Measurements from ENCODE around the gene PCARE. TPM values are rescaled to one million over a fixed set of nuclear protein-coding genes. Genes with fewer than 3 reads are reported as not detected.

PCARE gene
- total and polyA plus RNA-seq, 4 experiments from 2014 or later = not detected

DNA sequence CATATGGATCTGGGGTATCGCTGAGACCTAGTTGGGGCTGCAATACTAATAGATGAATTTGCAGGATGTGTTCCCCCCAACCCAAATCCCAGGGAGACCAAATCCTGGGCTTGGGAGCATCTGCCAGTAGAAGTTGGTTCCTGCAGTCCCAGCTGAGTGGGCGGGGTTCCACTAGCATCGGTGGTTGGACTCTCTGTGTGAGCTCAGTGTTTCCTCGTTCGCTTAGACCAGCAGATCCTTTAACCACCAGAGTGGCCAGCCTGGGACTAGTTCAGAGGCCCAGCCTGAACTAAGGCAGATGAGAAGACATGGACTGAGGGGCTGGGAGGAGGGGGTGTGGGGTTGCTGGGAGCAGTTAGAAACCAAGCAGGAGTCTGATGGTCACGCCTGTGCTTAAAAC is 40.7 kb downstream of the PCARE start:
- Mint-ChIP-seq H3K27me3 (no peaks in the 10 kb centered on the region), H3K4me1 (peaks cover 10 to 37% (median 15%) of the 10 kb centered on the region in 4 donors), H3K36me3 (no peaks in the 10 kb centered on the region), H3K27ac (peak overlapping the region in 2 of 7 donors; percentile 23 to 30), H3K9me3 (no peaks in the 10 kb centered on the region), H3K4me3 (no peak overlapping the region)
- Histone ChIP-seq H3K27ac (ENCODE audit: low read depth, low read length) (no peak overlapping the region), H3K4me1 (ENCODE audit: insufficient read depth, low read length) (peaks cover 13% of the 10 kb centered on the region), H3K4me3 (ENCODE audit: low read length in 2 of 2) (no peak overlapping the region), H3K36me3 (ENCODE audit: insufficient read depth, low read length) (no peaks in the 10 kb centered on the region), H3K27me3 (ENCODE audit: insufficient read depth, low read length) (no peaks in the 10 kb centered on the region), H3K9me3 (ENCODE audit: control insufficient read depth in 1 of 2, low read length in 2 of 2) (no peaks in the 10 kb centered on the region)
- intact Hi-C loops (cut with micrococcal nuclease) = no loop called here
- ChIA-PET POLR2A (ENCODE audit: partially characterized antibody) (no interaction called here), CTCF (ENCODE audit: partially characterized antibody) (interaction anchor here (0.8 kb wide), 2 partner anchors 9 to 21 kb away, joined by 3 to 5 read pairs; no protein-coding TSS in a partner anchor)
- DNase-seq = no peak

DNA sequence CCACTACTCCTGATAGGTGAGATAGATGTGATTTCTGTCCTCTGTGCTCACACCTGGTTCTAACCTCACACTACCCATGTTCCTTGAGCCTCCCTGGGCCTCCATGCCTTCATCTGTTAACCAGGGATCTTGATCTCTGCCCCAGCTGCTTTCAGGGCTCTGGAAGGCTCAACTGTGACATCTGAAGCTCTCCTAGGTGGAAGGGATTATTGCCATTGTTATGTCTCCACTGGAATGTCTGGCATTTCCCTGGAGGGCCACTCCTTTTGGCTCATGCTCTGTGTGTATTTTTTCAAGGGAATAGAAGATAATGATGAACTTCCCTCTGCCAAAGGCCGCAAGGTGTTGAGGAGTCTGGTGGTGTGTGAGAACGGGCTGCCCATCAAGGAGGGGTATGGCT is 41.2 kb downstream of the PCARE start:
- Mint-ChIP-seq H3K27ac (peak overlapping the region in 4 of 7 donors; percentile 23 to 61 (median 50)), H3K4me1 (peaks cover 10 to 37% (median 15%) of the 10 kb centered on the region in 4 donors), H3K9me3 (no peaks in the 10 kb centered on the region), H3K36me3 (no peaks in the 10 kb centered on the region), H3K27me3 (no peaks in the 10 kb centered on the region), H3K4me3 (no peak overlapping the region)
- H3K27ac ChIP-seq (ENCODE audit: low read depth, low read length) = no peak overlapping the region
- H3K36me3 ChIP-seq (ENCODE audit: insufficient read depth, low read length) = no peaks in the 10 kb centered on the region
- POLR2A ChIA-PET (ENCODE audit: partially characterized antibody) = no interaction called here
- CTCF ChIA-PET (ENCODE audit: partially characterized antibody) = no interaction called here
- H3K4me1 ChIP-seq (ENCODE audit: insufficient read depth, low read length) = peaks cover 13% of the 10 kb centered on the region
- intact Hi-C loops (cut with micrococcal nuclease) = no loop called here
- H3K4me3 ChIP-seq (ENCODE audit: low read length in 2 of 2) = no peak overlapping the region
- H3K27me3 ChIP-seq (ENCODE audit: insufficient read depth, low read length) = no peaks in the 10 kb centered on the region
- H3K9me3 ChIP-seq (ENCODE audit: control insufficient read depth in 1 of 2, low read length in 2 of 2) = no peaks in the 10 kb centered on the region
- no peak for DNase-seq

DNA sequence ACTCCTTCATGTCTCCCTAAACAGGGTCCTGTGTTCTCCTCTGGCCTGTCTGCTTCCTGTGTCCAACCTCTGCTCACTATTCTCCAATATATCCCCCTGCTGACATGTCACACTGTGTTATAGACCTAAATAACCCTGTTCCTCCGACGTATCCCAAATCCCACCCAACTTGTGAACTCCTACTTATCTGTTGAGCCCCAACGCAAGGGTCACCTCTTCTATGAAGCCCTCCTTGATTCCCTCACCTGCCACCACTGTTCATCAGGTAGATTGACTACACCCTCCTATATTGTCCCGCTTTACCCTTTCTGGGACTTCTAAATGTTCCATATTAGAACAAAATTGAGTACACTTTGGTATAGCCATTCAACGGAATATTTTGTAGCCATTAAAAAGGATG is 42.1 kb downstream of the PCARE start:
- intact Hi-C loops (cut with micrococcal nuclease) = no loop called here
- DNase-seq = no peak
- Histone ChIP-seq H3K9me3 (ENCODE audit: control insufficient read depth in 1 of 2, low read length in 2 of 2) (no peaks in the 10 kb centered on the region), H3K27me3 (ENCODE audit: insufficient read depth, low read length) (no peaks in the 10 kb centered on the region), H3K4me3 (ENCODE audit: low read length in 2 of 2) (no peak overlapping the region), H3K36me3 (ENCODE audit: insufficient read depth, low read length) (no peaks in the 10 kb centered on the region), H3K4me1 (ENCODE audit: insufficient read depth, low read length) (peaks cover 13% of the 10 kb centered on the region), H3K27ac (ENCODE audit: low read depth, low read length) (no peak overlapping the region)
- peaks cover 10 to 37% (median 15%) of the 10 kb centered on the region in 4 donors for H3K4me1 Mint-ChIP-seq
- CTCF ChIA-PET (ENCODE audit: partially characterized antibody) = no interaction called here
- peaks cover 0 to 1% of the 10 kb centered on the region in 2 donors for H3K36me3 Mint-ChIP-seq
- POLR2A ChIA-PET (ENCODE audit: partially characterized antibody) = interaction anchor here (0.8 kb wide), 1 partner anchor 21 kb away, joined by 3 read pairs; no protein-coding TSS in a partner anchor
- H3K27ac Mint-ChIP-seq = peak overlapping the region in 1 of 7 donors; percentile 61
- no peaks in the 10 kb centered on the region for H3K9me3 Mint-ChIP-seq
- no peaks in the 10 kb centered on the region for H3K27me3 Mint-ChIP-seq
- H3K4me3 Mint-ChIP-seq = no peak overlapping the region

DNA sequence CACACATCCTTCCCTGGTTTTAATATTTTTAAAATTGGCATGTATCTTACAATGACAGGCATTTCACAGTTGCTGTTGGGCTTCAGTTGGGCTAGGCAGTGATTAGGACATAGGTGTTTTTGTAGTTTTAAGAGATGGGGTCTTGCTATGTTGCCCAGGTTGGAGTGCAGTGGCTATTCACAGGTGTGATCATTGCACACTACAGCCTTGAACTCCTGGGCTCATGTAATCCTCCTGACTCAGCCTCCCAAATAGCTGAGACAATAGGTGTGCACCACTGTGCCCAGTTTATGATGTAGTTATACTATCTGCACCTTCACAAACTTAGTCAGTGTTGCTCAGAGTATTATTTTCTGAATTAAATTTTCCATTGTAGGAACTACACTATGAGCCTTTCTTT is 43.3 kb downstream of the PCARE start:
- Histone ChIP-seq H3K9me3 (ENCODE audit: control insufficient read depth in 1 of 2, low read length in 2 of 2) (no peaks in the 10 kb centered on the region), H3K27me3 (ENCODE audit: insufficient read depth, low read length) (no peaks in the 10 kb centered on the region), H3K27ac (ENCODE audit: low read depth, low read length) (no peak overlapping the region), H3K4me3 (ENCODE audit: low read length in 2 of 2) (no peak overlapping the region), H3K36me3 (ENCODE audit: insufficient read depth, low read length) (no peaks in the 10 kb centered on the region), H3K4me1 (ENCODE audit: insufficient read depth, low read length) (peaks cover 13% of the 10 kb centered on the region)
- H3K4me3 Mint-ChIP-seq = no peak overlapping the region
- H3K27ac Mint-ChIP-seq = no peak overlapping the region
- peaks cover 0 to 4% of the 10 kb centered on the region in 2 donors for H3K36me3 Mint-ChIP-seq
- ChIA-PET CTCF (ENCODE audit: partially characterized antibody) (interaction anchor here (0.8 kb wide), 1 partner anchor 16 kb away, joined by 3 read pairs; no protein-coding TSS in a partner anchor), POLR2A (ENCODE audit: partially characterized antibody) (no interaction called here)
- H3K27me3 Mint-ChIP-seq = no peaks in the 10 kb centered on the region
- DNase-seq = no peak
- intact Hi-C loops (cut with micrococcal nuclease) = no loop called here
- no peaks in the 10 kb centered on the region for H3K9me3 Mint-ChIP-seq
- H3K4me1 Mint-ChIP-seq = peaks cover 10 to 31% (median 15%) of the 10 kb centered on the region in 4 donors

DNA sequence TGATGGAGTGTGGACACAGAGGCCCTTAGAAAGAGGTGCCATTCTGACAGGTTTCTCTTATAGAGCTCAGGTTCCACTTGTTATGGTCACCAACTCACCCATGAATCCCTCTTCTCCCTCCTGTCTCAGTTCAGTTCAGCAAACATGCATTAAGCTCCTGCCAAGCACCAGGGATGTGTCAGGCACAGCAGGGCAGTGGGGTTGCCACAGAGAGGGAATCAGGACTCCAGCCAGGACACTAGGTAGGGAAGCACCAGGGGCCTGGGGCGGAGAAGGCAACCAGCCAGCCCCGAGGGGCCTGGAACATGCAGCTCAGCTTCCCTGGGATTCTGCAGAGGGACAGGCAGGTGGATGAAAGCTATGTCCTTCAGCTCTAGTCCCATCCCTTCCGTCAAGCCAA is 48.6 kb downstream of the PCARE start:
- no peak overlapping the region for H3K4me3 ChIP-seq (ENCODE audit: low read length in 2 of 2)
- intact Hi-C loops (cut with micrococcal nuclease) = no loop called here
- POLR2A ChIA-PET (ENCODE audit: partially characterized antibody) = interaction anchor here (1.5 to 2.3 kb wide), 2 partner anchors 14 to 91 kb away, joined by 5 read pairs; no protein-coding TSS in a partner anchor
- Mint-ChIP-seq H3K36me3 (peaks cover 2 to 4% of the 10 kb centered on the region in 2 donors), H3K27ac (peak overlapping the region in 1 of 7 donors; percentile 63), H3K4me3 (no peak overlapping the region), H3K4me1 (peaks cover 0 to 7% (median 2%) of the 10 kb centered on the region in 4 donors), H3K27me3 (no peaks in the 10 kb centered on the region), H3K9me3 (no peaks in the 10 kb centered on the region)
- no peak for DNase-seq
- H3K4me1 ChIP-seq (ENCODE audit: insufficient read depth, low read length) = no peaks in the 10 kb centered on the region
- H3K27me3 ChIP-seq (ENCODE audit: insufficient read depth, low read length) = no peaks in the 10 kb centered on the region
- CTCF ChIA-PET (ENCODE audit: partially characterized antibody) = interaction anchor here (2.7 kb wide), 1 partner anchor 10 kb away, joined by 14 read pairs; no protein-coding TSS in a partner anchor
- no peaks in the 10 kb centered on the region for H3K9me3 ChIP-seq (ENCODE audit: control insufficient read depth in 1 of 2, low read length in 2 of 2)
- no peak overlapping the region for H3K27ac ChIP-seq (ENCODE audit: low read depth, low read length)
- no peaks in the 10 kb centered on the region for H3K36me3 ChIP-seq (ENCODE audit: insufficient read depth, low read length)

DNA sequence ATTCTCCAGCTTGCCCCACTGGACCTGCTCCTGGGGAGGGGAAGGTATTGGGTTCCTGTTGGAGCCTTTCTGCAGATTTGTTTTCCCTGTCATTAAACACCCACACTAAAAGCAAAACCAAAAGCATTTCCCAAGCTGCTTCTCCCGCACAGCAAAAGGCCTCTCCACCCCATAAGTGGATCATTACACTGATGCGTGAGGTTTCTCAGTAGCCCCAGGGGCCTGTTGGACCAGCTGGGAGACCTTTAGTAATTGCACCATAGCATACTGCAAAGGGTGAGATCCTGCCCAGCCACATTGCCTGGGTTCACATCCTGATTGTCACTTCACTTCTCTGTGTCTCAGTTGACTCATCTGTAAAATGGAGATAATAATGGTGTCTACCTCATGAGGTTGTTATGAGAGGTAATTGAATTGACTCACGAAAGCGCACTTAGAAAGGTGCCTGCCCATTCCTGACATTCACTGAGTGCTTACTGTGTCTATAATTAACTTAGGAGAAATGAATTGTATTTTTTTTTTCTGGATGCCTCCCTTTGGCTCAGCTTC is 49.4 kb downstream of the PCARE start:
- H3K9me3 Mint-ChIP-seq = peaks cover 0 to 1% (median 0%) of the 10 kb centered on the region in 8 donors
- Histone ChIP-seq H3K4me3 (ENCODE audit: low read length in 2 of 2) (no peak overlapping the region), H3K4me1 (ENCODE audit: insufficient read depth, low read length) (no peaks in the 10 kb centered on the region), H3K9me3 (ENCODE audit: control insufficient read depth in 1 of 2, low read length in 2 of 2) (no peaks in the 10 kb centered on the region), H3K27ac (ENCODE audit: low read depth, low read length) (no peak overlapping the region), H3K36me3 (ENCODE audit: insufficient read depth, low read length) (no peaks in the 10 kb centered on the region), H3K27me3 (ENCODE audit: insufficient read depth, low read length) (no peaks in the 10 kb centered on the region)
- peak overlapping the region in 1 of 7 donors; percentile 42 for H3K27ac Mint-ChIP-seq
- H3K27me3 Mint-ChIP-seq = no peaks in the 10 kb centered on the region
- peaks cover 0 to 8% (median 4%) of the 10 kb centered on the region in 4 donors for H3K4me1 Mint-ChIP-seq
- peaks cover 2 to 4% of the 10 kb centered on the region in 2 donors for H3K36me3 Mint-ChIP-seq
- ChIA-PET POLR2A (ENCODE audit: partially characterized antibody) (interaction anchor here (1.5 to 2.3 kb wide), 2 partner anchors 13 to 92 kb away, joined by 5 read pairs; no protein-coding TSS in a partner anchor), CTCF (ENCODE audit: partially characterized antibody) (no interaction called here)
- no peak for DNase-seq
- intact Hi-C loops (cut with micrococcal nuclease) = no loop called here
- no peak overlapping the region for H3K4me3 Mint-ChIP-seq

DNA sequence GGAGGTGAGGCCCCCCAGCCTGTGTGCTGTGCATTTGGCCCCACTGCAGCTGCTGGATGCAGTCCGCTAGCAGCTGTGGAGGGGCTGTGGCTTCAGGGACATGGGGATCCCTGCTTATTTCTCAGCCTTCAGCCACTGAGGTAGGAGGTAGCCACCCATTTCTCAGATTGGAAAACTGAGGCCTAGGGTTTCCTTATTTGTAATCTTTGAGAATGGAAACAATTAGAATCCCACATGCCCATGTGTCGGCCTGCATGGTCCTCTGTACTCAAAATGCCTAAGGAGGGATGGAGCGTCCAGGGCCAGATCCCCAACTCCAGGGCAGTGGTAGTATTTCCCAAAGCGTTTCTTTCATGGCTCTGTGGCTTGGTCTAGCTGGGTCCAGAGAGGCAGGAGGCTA is 51.1 kb downstream of the PCARE start:
- Histone ChIP-seq H3K4me1 (ENCODE audit: insufficient read depth, low read length) (no peaks in the 10 kb centered on the region), H3K4me3 (ENCODE audit: low read length in 2 of 2) (no peak overlapping the region), H3K27me3 (ENCODE audit: insufficient read depth, low read length) (no peaks in the 10 kb centered on the region), H3K27ac (ENCODE audit: low read depth, low read length) (no peak overlapping the region), H3K36me3 (ENCODE audit: insufficient read depth, low read length) (no peaks in the 10 kb centered on the region), H3K9me3 (ENCODE audit: control insufficient read depth in 1 of 2, low read length in 2 of 2) (no peaks in the 10 kb centered on the region)
- no peak overlapping the region for H3K4me3 Mint-ChIP-seq
- POLR2A ChIA-PET (ENCODE audit: partially characterized antibody) = no interaction called here
- H3K4me1 Mint-ChIP-seq = peaks cover 0 to 11% (median 8%) of the 10 kb centered on the region in 4 donors
- no peaks in the 10 kb centered on the region for H3K27me3 Mint-ChIP-seq
- DNase-seq = no peak
- H3K36me3 Mint-ChIP-seq = peaks cover 2 to 4% of the 10 kb centered on the region in 2 donors
- intact Hi-C loops (cut with micrococcal nuclease) = no loop called here
- no peak overlapping the region for H3K27ac Mint-ChIP-seq
- peaks cover 0 to 1% (median 0%) of the 10 kb centered on the region in 8 donors for H3K9me3 Mint-ChIP-seq
- CTCF ChIA-PET (ENCODE audit: partially characterized antibody) = no interaction called here
